NCI-H82 (cell line): ENCODE data around the gene PASK.

Experiments used
- DNase-seq: peaks from one replicate; lab custom pipeline; 2025; lab: John Stamatoyannopoulos, UW

The PASK gene

DNA sequence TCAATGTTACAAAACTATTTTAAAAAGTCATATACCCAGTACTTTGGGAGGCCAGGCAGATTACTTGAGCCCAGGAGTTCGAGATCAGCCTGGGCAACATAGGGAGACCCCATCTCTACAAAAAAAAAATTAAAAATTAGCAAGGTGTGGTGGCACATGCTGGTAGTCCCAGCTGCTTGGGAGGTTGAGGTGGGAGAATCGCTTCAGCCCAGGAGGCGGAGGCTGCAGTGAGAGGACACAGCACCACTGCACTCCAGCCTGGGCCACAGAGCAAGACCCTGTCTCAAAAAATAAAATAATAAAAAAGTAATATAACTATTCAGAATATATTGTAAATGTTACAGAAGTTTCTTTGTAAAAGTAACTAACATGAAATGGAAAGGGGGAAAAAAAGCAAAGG is 1.9 kb downstream of the PASK start:
- no peak for DNase-seq

DNA sequence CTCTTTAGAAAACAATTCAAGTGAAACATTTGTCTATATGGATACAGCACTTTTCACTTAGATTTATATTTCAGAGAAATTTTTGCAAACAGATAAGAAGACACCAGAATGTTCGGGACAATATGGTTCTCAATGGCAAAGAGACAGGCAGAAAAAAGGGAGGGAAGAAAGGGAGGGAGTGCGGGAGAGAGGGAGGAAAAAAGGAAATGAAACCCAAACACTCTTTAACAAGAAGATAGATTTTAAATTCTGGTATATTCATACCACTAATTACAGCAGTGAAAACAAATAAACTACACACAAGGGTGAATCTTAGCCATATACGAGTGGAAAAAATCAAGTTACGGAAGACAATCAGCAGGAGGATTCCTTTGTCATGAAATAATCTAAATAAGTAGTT is 3.0 kb downstream of the PASK start:
- no peak for DNase-seq

DNA sequence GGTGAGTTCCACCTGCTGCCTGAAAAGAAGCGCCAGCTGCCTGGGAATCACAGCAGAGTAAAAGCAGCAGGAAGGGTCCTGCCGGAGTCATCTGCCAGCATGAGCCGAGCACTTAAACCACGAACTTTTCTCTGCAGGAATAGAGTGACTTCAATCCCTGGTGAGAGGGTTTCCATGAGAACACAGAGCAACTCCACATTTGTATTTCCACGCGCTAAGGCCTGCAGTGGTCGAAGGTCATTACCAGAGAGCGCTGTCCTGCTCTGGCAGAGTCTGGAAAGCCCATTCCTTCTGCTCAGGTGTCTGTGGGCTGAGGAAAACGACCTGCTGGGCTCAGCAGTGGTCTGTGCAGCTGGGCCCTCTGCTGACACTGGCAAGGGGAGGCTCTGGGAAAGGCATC is 6.7 kb downstream of the PASK start:
- DNase-seq: no peak

DNA sequence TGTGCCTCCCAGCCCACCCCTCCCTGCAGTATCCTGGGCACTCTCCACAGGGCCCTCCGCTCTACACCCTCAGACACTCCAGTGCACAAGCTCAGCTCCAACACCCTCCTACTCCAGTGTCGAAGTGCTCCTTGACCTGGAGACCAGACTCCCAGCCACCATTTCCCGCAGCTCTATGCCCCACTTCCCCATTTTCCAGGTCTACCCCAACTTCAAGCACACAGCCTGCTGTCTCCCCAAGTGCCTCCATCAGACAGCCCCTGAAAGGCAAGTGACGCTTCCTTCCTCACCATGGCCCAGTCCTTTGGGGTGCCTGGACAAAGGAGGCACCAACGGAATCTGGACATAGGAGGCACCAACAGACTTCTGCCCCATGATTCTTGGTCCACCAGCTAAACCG is 7.2 kb downstream of the PASK start:
- DNase-seq: no peak

DNA sequence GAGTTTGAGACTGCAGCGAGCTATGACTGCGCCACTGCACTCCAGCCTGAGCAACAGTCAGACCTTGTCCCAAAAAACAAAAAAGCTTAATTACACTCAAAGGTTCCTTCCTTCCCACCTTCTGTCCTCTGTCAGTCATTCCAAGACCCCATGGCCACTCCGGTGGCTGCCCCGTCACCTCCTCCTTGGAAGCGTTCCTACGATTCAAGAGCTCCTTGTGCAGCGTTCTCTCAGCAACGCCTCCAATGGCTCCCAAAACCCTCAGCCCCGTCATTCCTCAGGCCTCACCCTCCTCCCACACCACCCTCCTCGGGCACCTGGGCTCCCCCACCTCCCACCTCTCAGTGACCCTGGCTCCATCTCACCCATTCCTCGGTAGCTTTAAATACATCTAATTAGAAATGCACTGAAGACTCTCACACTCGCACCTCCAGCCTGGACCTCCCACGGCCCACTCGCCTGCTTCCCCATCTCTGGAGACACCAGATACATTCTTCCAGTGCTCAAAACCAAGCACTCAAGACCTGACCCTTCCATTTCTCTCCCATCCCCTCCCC is 8.0 kb downstream of the PASK start:
- no peak for DNase-seq

DNA sequence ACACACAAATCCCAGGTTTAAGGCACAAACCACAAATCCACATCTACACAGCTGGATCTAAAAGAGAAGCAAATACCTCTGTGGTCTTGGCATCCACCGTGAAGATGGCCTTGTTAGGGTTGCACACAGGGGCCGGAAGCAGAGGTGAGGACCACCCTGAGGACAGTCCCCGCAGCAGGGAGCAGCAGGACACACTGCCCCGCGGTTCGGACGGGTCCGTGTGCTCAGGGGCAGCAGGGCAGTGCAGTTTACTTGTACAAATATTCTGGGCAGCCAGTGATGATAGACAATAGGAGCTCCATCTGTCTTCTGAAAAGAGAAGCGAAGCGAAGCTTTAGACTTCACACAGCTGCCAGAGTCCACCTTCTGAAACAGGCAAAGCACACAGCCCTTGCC is 8.8 kb downstream of the PASK start:
- DNase-seq: no peak

DNA sequence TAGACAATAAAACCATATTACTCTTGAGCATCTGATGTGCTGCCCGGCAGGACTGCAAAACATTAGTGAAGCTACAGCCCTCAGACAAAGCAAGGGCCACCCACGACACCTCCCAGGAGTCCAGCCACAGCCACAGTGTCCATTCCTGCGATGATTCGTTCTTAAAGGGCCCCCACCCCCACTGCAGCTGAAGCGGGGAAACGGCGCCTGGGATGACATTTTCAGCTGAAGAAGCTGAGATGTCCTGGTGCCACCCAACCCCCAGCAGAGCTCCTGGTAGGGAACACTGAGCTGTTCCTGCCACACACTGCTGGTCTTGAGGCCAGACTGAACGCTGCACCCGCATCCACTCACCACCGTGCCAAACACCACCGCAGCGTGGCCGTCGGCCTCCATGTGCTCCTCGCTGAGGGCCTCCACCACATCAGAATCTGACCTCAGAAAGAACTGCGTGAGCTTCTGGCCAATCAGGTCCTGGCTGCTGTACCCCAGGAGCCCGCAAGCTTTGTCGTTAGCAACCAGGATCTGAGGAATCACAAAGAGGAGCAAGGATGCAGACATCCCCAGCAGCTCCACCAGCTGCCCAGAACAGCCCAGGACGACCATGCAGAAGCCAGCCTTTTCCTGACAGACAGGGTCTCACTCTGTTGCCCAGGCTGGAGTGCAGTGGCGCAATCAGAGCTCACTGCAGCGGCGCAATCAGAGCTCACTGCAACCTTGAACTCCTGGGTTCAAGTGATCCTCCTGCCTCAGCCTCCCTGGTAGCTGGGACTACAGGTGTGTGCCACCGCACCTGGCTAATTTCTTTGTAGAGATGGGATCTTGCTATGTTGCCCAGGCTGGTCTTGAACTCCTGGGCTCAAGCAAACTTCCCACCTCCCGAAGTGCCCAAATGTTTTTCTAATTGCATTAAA is 9.5 kb downstream of the PASK start:
- no peak for DNase-seq

DNA sequence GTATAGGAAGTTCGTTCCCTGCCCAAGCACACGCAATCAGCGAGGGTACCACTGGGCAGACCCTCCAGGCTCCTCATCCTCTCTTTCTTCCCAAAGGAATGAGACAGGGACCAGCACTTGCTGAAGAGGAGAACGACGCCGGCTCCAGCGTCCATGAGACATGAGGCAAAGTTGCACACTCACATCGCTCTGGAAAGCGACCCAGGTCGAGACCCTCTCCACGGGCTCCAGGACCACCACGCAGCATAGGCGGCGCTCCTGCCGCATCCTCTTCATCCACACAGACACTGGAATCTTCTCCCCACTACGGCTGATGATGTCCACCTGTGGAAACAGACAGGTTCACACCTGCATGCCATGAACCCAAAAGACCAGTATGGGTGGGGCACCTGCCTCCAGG is 10.8 kb downstream of the PASK start:
- DNase-seq: no peak

DNA sequence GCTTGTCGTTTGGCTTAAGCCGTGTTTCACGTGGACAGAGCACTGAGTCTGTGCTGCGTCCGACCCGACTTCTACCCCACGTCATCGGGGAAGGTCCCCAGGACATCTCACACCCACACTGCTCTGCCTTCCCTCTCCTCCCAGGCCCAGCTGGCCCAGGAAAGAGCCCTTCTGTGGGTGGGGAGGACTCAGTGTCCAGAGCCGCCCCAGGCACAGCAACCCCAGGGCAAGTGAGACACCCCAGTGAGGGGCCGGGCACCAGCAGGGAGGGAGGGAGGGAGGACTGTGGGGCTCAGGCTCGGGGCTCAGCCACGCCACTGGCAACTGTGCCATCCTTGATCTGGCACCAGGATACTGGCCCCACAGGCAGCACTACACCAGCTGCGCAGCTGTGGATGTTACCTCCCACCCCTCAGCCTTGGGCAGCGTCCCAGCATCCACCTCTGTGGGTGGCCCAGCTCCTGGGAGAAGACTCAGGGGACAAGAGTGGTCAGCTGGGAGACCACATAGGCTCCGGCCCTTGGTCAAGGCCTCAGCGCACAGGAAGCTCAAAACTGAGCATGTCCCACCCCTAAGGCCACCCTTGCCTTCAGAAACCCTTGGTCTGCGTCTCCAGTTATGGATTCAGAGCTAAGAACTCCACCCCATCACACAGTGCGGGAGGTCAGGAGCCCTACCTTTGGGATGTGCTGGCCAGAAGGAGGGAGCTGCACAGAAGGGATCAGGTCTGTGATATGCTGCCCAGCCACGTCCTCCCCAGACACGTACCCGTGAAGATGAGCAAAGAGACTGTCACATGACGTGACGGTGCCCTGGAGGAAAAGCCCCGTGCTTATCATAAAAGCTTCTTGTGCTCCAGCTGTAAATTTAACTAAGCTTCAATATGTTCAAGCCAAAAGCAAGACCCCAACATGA is 11.7 kb downstream of the PASK start:
- no peak for DNase-seq

DNA sequence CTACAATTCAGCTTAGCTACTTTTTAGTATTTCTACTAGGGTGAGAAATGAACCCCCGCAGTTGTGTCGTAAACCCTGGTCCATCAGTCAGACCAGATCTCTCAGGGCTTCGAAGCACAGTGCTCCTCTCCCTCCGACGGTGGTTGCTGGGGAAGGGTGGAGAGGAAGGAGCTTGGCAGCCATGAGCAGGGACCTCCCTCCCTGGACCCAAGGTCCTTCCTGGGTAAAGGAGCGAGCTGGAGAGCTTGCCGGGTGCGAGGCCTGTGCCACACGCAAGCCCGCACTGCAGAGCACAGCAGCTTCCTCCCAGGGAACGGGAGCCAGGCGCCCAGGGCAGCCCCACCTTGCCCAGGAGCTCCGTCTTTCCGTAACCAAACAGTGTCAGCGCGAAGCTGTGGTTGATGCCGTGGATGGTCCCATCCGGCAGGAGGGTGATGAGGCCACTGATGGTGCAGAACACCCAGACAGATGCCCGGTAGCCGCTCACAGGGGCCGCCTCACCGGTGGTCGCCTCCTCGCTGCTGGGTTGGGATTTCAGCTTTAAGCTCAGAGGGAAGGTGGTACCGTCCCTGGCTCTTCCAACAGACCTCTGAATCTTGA is 12.5 kb downstream of the PASK start:
- no peak for DNase-seq

DNA sequence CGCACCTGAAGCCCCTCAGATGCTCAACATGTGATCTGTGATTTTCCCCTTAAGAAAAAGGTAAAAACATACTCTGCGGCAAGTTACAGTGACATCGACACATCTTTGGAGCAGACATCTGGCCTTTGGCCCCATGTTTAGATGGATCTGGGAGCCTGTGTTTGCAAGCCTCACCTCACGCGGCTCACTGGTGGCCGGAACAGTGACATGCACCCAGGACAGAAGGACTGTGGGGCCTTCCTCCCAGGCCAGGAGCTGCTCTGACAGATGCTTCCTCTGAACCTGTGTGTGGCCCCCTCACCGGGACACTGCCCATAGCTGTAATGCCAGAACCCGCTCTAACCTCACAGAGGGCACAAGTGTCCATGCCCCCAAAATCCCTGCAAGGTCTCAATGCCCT is 13.1 kb downstream of the PASK start:
- no peak for DNase-seq

DNA sequence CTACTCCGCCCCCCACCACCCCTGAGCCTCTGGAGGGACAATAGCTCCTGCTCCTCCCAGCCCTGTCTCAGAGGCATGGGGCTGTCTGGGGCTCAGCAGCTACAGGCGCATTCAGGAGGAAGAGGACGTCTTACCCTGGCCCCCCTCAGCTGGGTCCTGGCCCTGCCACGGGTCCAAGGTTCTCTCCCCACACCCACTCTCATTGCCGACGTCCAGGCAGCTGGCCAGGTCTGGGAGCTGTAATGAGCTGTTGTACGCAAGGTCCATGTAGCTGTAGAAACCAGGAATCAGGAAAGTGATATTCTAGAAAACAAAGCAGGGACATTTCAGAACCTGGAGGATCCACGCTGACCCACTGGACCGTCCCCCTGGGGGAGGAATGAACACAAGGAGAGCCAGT is 13.5 kb downstream of the PASK start:
- no peak for DNase-seq

DNA sequence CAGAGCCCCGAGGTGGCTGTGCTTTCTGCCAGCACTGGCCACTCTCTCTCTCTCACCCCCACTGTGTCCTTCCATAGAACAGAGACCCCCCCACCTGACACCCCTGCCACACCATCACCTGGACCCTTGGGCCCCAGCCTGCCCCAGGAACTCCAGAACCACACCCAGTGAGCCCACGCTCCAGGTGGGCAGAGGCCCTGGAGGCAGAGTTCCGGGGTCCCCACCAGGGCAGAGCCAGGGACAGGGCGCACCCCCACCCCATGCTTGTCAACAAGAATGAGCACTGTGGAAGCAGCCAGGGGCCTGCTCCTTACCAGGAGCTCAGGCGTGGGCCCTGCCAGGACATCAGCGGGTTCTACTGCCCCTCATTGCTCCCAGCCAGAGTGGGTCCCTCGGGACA is 14.6 kb downstream of the PASK start:
- no peak for DNase-seq

DNA sequence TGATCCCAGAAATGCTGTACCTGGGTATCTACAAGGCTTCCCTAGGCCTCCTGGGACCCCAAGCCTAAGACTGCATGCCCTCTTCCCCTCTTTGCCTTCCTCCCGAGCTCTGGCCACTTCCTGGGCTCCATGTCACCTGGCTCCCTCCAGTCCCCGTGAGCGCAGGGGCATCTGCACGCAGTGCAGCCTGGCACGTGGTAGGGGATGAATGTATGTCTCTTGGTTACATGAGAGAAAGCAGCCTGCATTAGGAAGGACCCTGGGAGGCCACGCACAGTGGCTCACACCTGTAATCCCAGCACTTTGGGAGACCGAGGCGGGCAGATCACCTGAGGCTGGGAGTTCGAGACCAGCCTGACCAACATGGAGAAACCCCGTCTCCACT is 15.8 kb downstream of the PASK start:
- no peak for DNase-seq

DNA sequence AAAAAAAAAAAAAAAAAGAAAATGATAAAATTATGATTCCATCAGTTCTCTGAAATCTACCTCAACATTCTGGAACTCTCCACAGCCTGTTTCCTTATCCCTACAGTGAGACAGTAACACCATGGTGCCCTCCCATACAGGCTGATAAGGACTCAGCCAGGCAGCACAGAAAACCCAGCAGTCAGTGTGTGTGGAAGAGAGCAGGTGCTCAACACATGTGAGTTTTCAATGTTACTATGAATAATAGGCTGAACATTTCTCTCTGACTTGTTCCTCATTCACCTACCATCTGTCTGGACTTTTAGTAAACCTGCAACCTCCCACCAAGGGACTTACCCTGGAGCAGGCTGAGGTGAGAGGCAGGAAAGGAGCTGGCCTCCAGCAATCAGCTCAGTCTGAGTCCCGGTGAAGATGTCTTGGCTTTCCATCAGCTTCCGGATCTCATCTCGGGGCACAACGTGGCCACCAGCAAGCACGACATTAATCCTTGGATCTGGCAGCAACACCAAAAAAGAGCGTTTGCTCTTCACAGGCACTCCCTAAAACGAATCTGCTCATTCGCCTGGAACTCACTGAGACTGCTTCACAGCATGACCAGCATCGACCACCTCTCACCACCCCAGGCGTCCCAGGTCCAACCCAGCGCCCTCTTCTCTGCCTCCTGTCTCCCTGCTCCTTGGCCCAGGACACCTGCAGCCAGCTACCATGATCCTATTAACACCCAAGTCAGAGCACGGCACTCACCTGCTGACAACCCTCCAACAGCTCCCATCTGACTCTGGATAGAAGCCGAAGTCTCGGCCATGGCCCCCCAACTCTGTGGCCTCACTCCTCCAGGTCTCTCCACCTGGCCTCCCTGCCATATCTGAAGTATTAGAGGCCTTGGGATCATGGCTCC is 16.5 kb downstream of the PASK start:
- DNase-seq: no peak

DNA sequence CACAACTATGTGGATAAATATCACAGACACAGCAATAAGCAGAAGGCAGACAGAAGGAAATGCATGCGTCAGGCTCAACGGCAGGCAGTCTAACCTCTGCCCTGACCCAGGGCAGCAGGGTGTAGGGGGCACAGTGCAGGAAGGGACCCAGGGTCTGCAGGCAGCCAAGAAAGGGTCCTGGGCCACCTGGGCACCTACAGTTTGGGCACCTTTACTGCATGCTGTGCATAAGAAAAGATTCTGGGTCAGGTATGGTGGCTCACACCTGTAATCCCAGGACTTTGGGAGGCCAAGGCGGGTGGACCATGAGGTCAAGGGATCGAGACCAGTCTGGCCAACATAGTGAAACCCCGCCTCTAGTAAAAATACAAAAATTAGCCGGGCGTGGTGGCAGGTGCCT is 17.7 kb downstream of the PASK start:
- no peak for DNase-seq

DNA sequence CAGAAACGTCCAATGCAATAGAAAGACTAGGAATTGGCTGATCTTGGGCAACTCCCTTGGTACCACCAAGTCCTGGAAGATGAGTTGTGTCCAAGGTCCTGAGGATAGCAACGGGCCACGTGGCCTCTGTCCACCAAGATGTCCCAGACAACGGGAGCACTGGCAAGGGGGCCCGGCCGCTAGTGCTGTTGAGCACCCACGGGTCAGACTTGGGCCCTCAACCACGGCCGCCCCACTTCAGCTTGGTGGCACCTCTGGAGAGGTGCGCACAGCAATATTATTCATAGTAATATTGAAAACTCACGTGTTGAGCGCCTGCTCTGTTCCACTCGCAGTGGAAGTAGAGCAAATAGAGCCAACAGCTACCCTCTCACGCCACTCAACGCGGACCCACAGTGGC is 19.0 kb downstream of the PASK start:
- DNase-seq: no peak

DNA sequence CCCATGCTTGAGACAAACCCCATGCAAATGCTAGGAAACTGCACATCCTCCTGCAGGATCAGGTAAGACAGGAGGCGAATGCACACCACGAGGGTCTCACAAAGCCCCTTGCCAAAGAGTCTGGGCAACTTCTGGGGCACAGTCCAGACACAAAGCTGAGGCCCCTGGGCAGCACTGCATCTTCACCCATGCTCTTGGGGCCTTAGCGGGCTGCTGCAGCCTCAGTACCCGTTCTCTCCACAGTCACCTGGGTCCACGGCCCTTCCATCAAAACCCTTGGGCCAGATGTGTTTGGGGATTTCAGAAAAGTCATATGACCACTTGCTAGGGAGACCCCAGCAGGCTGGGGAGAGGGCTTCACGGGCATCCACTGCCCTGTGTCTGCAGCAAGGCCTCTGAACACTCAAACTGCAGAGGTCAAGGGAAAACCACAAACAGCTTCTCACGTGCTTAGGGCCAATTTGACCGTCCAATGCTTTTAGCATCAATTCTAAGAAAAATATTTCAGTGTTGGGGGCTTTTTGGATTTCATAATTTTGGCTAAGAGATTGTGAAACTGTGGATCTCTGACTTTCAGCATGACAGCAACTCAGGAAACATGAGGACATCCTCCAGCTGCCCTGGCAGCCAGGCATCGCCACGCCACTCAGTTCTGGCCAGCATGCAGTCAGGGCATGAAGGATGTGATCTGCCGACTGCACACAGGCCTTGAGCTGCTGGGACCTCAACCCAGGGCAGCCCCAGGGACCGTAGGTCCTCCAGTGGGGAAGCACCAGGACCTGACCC is 20.0 kb downstream of the PASK start:
- no peak for DNase-seq

DNA sequence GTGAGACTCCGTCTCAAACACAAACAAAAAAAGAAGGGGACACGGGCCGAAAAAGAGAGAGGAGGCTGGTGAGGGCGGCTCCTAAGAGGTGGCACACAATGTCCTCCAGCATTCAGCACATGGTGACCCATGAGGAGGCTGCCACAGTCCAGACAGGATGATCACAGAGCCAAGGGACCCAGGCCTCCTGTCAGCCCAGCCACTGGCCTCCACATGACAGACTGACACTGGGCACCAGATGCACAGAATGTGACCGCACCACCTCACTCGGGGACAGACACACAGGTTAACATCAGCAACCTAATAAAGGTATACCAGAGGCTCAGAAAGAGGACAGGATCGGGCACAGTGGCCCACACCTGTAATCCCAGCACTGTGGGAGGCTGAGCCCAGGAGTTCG is 21.0 kb downstream of the PASK start:
- no peak for DNase-seq

DNA sequence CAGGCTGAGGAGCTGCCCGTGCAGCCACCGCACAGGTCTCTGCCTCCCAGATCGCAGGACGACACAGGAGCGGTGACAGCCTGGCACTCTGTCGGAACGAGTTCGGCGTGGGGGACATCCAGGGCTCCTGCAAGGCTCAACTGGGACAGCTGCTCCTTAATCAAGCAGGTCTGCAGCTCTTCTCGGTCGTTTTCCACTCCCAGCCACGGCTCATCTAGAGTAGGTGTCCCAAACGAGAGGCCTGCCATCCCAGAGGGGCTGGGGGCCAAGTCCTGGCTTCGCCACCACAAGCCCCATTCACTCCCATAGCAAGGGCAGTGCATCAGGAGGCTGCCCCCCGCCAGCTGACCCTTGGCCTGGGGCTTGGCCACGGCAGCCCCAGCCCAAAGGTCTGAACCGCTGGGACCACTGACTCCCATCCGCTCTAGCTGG is 22.5 kb downstream of the PASK start:
- no peak for DNase-seq

DNA sequence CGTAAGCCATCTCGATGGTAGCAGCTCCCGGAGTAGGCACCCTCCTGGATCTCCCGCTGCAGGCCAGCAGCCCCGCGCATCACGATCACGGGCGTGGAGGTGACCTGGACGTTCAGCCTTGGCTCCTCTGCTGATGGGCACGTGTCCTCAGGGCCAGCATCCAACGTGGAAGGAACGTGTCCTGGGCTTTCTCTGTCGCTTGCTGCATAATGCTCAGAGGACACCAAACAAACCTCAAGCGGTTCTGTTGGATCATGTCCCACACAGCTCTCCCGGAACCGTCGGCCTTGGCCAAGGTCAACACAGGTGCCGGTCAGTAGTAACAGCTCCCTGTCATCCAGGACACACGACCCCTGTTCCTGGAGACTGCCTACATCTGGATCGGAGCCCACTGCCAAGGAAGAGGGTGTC is 23.1 kb downstream of the PASK start:
- DNase-seq: no peak
